ENCODE measurements around the gene GDF2.

DNA sequence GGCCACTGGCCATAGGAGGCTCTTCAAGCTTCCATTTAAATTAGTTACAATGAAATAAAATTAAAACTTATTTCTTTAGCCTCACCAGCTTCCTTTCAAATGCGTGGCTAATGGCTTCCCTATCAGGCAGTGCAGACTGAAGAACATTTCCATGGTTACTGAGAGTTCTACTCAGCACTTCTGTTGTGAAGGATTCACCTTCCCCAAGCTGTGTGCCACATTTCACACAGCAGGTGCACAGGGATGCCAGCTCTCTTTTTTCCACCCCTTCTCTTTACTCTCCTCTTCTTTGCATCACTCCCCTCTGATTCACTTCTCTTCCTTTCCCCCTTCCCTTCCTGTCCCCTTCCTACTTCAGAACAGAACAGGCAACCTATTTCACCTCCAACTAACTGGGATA lies 833 bp downstream of the GDF2 start:
- no peak for TF ChIP-seq POLR2A (IDR thresholded peaks at IDR 0.05; ENCODE audit: low read length)
- TF ChIP-seq GATA1 (IDR thresholded peaks at IDR 0.05; ENCODE audit: low read depth, low read length): no peak
